ENCODE results near the gene STX8. TPM values are rescaled to one million over a fixed set of nuclear protein-coding genes. Genes with fewer than 3 reads are reported as not detected.
A peak's percentile ranks its signal among the peaks of the same experiment; 100 is the strongest.

The STX8 gene
- total RNA-seq, 1 donor from 2014 or later = 54.8 TPM

DNA sequence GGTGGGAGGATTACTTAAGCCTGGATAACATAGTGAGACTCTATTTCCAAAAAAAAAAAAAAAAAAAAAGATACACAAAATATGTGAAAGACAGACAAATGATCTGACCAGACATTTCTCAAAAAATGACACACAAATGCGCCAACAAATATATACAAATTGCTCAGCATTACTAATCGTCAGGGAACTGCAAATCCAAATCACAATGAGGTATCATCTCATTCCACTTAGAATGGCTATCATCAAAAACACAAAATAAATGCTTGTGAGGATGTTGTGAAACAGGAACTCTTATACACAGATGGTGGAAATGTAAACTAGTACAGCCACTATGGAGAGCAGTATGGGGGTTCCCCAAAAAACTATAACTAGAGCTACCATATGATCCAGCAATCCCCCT lies 62.4 kb downstream of the STX8 start:
- H3K4me1 Mint-ChIP-seq (ENCODE audit: low read depth, unreplicated experiment) = peaks cover 18% of the 10 kb centered on the region
- H3K4me3 Mint-ChIP-seq (ENCODE audit: unreplicated experiment) = no peak overlapping the region
- Histone ChIP-seq H3K4me1 (ENCODE audit: insufficient read depth, low read length) (peaks cover 7% of the 10 kb centered on the region), H3K36me3 (ENCODE audit: insufficient read depth, low read length) (no peaks in the 10 kb centered on the region), H3K4me2 (ENCODE audit: low read length) (no peak overlapping the region), H3K4me3 (ENCODE audit: insufficient read depth, low read depth, low read length) (no peak overlapping the region), H3K27me3 (ENCODE audit: insufficient read depth, low read length) (no peaks in the 10 kb centered on the region), H3K9me3 (ENCODE audit: insufficient read depth, low read depth, low read length) (no peaks in the 10 kb centered on the region), H3K9ac (ENCODE audit: low read length) (no peak overlapping the region), H3K27ac (ENCODE audit: low read depth, low read length) (peak overlapping the region; percentile 56), H2AFZ (ENCODE audit: low read depth, low read length) (no peak overlapping the region), H3K79me2 (ENCODE audit: insufficient read depth, low read length) (peaks cover 4% of the 10 kb centered on the region), H4K20me1 (ENCODE audit: insufficient read depth, low read length) (no peaks in the 10 kb centered on the region)
- TF ChIP-seq, protein P1, sequence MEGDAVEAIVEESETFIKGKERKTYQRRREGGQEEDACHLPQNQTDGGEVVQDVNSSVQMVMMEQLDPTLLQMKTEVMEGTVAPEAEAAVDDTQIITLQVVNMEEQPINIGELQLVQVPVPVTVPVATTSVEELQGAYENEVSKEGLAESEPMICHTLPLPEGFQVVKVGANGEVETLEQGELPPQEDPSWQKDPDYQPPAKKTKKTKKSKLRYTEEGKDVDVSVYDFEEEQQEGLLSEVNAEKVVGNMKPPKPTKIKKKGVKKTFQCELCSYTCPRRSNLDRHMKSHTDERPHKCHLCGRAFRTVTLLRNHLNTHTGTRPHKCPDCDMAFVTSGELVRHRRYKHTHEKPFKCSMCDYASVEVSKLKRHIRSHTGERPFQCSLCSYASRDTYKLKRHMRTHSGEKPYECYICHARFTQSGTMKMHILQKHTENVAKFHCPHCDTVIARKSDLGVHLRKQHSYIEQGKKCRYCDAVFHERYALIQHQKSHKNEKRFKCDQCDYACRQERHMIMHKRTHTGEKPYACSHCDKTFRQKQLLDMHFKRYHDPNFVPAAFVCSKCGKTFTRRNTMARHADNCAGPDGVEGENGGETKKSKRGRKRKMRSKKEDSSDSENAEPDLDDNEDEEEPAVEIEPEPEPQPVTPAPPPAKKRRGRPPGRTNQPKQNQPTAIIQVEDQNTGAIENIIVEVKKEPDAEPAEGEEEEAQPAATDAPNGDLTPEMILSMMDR (IDR thresholded peaks at IDR 0.05; ENCODE audit: insufficient read depth, low read depth, low read length) = no peak
- no peak for TF ChIP-seq EZH2 (IDR thresholded peaks at IDR 0.05; ENCODE audit: insufficient read depth, low read length)
- DNase-seq (ENCODE audit: low read depth) (no peak), FAIRE-seq (no peak)
- no peaks in the 10 kb centered on the region for H3K27me3 Mint-ChIP-seq (ENCODE audit: low read depth, unreplicated experiment)
- H3K9me3 Mint-ChIP-seq (ENCODE audit: unreplicated experiment) = peaks cover 9% of the 10 kb centered on the region
- H3K27ac Mint-ChIP-seq (ENCODE audit: unreplicated experiment) = peak overlapping the region; percentile 92
- peaks cover 4% of the 10 kb centered on the region for H3K36me3 Mint-ChIP-seq (ENCODE audit: low read depth, unreplicated experiment)

GRCh38 chr17:9512323-9513168 lies 63.1 kb downstream of the STX8 start:
- H3K4me3 ChIP-seq (ENCODE audit: insufficient read depth, low read depth, low read length) = no peak overlapping the region
- H3K79me2 ChIP-seq (ENCODE audit: insufficient read depth, low read length) = peaks cover 5% of the 10 kb centered on the region
- no peaks in the 10 kb centered on the region for H3K36me3 ChIP-seq (ENCODE audit: insufficient read depth, low read length)
- H4K20me1 ChIP-seq (ENCODE audit: insufficient read depth, low read length) = peaks cover 3% of the 10 kb centered on the region
- no peak overlapping the region for H3K9ac ChIP-seq (ENCODE audit: low read length)
- H3K36me3 Mint-ChIP-seq (ENCODE audit: low read depth, unreplicated experiment) = peaks cover 6% of the 10 kb centered on the region
- H3K27ac Mint-ChIP-seq (ENCODE audit: unreplicated experiment) = peak overlapping the region; percentile 92
- peak overlapping the region; percentile 64 for H3K4me3 Mint-ChIP-seq (ENCODE audit: unreplicated experiment)
- H3K4me1 Mint-ChIP-seq (ENCODE audit: low read depth, unreplicated experiment) = peaks cover 17% of the 10 kb centered on the region
- H3K9me3 Mint-ChIP-seq (ENCODE audit: unreplicated experiment) = peaks cover 14% of the 10 kb centered on the region
- peaks cover 7% of the 10 kb centered on the region for H3K4me1 ChIP-seq (ENCODE audit: insufficient read depth, low read length)
- no peaks in the 10 kb centered on the region for H3K27me3 Mint-ChIP-seq (ENCODE audit: low read depth, unreplicated experiment)
- DNase-seq (ENCODE audit: low read depth) (peak; percentile 71), FAIRE-seq (peak; percentile 74)
- peak overlapping the region; percentile 62 for H3K4me2 ChIP-seq (ENCODE audit: low read length)
- TF ChIP-seq, protein P1 (IDR thresholded peaks at IDR 0.05; ENCODE audit: insufficient read depth, low read depth, low read length) = no peak
- TF ChIP-seq EZH2 (IDR thresholded peaks at IDR 0.05; ENCODE audit: insufficient read depth, low read length) = no peak
- H2AFZ ChIP-seq (ENCODE audit: low read depth, low read length) = no peak overlapping the region
- no peaks in the 10 kb centered on the region for H3K27me3 ChIP-seq (ENCODE audit: insufficient read depth, low read length)
- peak overlapping the region; percentile 56 for H3K27ac ChIP-seq (ENCODE audit: low read depth, low read length)
- H3K9me3 ChIP-seq (ENCODE audit: insufficient read depth, low read depth, low read length) = no peaks in the 10 kb centered on the region

Measured in astrocyte (in vitro differentiated cells and primary cell).